Ishikawa (cell line): ENCODE data around the gene LACTB.

Experiments used
- CEBPB ChIP-seq: IDR thresholded peaks from 2 replicates; pipeline ENCODE4 v1.6.1; 2012
- CREB1 ChIP-seq: IDR thresholded peaks from 2 replicates; pipeline ENCODE4 v1.6.1; 2012; ENCODE audit warnings: low read depth
- EGR1 ChIP-seq: IDR thresholded peaks from 2 replicates; pipeline ENCODE4 v1.6.1; 2012
- EP300 ChIP-seq: IDR thresholded peaks from 2 replicates; pipeline ENCODE4 v1.6.1; 2012; ENCODE audit warnings: borderline replicate concordance
- FOXM1 ChIP-seq: IDR thresholded peaks from 2 replicates; pipeline ENCODE4 v1.6.1; 2012; ENCODE audit warnings: low read depth, borderline replicate concordance
- NFIC ChIP-seq: IDR thresholded peaks from 2 replicates; pipeline ENCODE4 v1.6.1; 2012
- RAD21 ChIP-seq: IDR thresholded peaks from 2 replicates; pipeline ENCODE4 v1.6.1; 2012; ENCODE audit warnings: low read depth
- TAF1 ChIP-seq: IDR thresholded peaks from 2 replicates; pipeline ENCODE4 v1.6.1; 2012; ENCODE audit warnings: low read depth, mild to moderate bottlenecking
- TCF12 ChIP-seq: IDR thresholded peaks from 2 replicates; pipeline ENCODE4 v1.6.1; 2012; ENCODE audit warnings: low read depth
- TEAD4 ChIP-seq: IDR thresholded peaks from 2 replicates; pipeline ENCODE4 v1.6.1; 2012
- YY1 ChIP-seq: IDR thresholded peaks from 2 replicates; pipeline ENCODE4 v1.6.1; 2012; ENCODE audit warnings: low read depth
- ZBTB7A ChIP-seq: IDR thresholded peaks from 2 replicates; pipeline ENCODE4 v1.6.1; 2012; ENCODE audit warnings: low read depth
- TF ChIP-seq, protein P1 (sequence below): IDR thresholded peaks from 2 replicates; pipeline ENCODE4 v1.6.1; 2012
- TF ChIP-seq, protein P2 (sequence below): IDR thresholded peaks from 2 replicates; pipeline ENCODE4 v1.6.1; 2012; ENCODE audit warnings: low read depth, mild to moderate bottlenecking
- TF ChIP-seq, protein P3 (sequence below): IDR thresholded peaks from 2 replicates; pipeline ENCODE4 v1.6.1; 2012

The LACTB gene

DNA sequence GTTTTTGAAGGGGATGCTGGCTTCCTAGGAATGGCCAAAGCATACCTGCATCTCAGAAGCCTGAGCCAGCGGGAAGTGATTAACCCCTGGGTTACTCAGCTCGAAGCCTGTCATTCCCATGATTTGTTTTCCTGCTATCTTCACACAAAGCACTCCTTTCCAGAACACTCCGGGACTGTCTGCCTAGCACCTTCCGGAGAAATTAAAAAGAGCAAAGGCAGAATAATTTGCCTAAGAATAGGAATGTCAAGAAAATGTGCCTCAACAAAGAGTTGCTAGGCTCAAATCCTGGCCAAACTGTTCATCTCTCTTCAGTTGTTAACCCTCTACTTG lies 45.0 kb upstream of the LACTB start:
- TF ChIP-seq TCF12 (no peak), EP300 (no peak), EGR1 (no peak), NFIC (no peak), TEAD4 (no peak), ZBTB7A (no peak)
- TF ChIP-seq, protein P1, sequence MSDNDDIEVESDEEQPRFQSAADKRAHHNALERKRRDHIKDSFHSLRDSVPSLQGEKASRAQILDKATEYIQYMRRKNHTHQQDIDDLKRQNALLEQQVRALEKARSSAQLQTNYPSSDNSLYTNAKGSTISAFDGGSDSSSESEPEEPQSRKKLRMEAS: no peak

DNA sequence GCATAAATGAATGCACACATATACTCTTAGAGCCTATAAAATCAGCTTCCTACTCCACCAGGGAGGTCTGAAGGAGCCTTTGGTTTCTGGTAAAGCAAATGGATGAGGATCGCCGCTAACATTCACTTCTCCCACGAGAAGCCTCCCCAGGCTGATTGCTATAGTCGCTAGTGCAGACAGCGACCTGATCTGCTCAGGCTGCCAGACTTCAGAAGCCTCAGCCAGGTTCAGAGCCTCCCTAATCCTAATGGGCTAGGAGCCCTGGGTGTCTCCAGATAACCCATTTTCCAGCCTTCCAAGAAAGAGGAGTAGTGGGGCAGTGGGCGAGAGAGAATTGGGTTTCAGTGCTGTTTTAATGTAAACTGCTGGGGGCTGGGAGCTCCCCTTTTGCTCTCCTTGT lies 43.7 kb upstream of the LACTB start:
- TF ChIP-seq TCF12 (no peak), EP300 (no peak), EGR1 (no peak), YY1 (no peak), ZBTB7A (no peak)
- TF ChIP-seq, protein P2, sequence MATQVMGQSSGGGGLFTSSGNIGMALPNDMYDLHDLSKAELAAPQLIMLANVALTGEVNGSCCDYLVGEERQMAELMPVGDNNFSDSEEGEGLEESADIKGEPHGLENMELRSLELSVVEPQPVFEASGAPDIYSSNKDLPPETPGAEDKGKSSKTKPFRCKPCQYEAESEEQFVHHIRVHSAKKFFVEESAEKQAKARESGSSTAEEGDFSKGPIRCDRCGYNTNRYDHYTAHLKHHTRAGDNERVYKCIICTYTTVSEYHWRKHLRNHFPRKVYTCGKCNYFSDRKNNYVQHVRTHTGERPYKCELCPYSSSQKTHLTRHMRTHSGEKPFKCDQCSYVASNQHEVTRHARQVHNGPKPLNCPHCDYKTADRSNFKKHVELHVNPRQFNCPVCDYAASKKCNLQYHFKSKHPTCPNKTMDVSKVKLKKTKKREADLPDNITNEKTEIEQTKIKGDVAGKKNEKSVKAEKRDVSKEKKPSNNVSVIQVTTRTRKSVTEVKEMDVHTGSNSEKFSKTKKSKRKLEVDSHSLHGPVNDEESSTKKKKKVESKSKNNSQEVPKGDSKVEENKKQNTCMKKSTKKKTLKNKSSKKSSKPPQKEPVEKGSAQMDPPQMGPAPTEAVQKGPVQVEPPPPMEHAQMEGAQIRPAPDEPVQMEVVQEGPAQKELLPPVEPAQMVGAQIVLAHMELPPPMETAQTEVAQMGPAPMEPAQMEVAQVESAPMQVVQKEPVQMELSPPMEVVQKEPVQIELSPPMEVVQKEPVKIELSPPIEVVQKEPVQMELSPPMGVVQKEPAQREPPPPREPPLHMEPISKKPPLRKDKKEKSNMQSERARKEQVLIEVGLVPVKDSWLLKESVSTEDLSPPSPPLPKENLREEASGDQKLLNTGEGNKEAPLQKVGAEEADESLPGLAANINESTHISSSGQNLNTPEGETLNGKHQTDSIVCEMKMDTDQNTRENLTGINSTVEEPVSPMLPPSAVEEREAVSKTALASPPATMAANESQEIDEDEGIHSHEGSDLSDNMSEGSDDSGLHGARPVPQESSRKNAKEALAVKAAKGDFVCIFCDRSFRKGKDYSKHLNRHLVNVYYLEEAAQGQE: no peak

DNA sequence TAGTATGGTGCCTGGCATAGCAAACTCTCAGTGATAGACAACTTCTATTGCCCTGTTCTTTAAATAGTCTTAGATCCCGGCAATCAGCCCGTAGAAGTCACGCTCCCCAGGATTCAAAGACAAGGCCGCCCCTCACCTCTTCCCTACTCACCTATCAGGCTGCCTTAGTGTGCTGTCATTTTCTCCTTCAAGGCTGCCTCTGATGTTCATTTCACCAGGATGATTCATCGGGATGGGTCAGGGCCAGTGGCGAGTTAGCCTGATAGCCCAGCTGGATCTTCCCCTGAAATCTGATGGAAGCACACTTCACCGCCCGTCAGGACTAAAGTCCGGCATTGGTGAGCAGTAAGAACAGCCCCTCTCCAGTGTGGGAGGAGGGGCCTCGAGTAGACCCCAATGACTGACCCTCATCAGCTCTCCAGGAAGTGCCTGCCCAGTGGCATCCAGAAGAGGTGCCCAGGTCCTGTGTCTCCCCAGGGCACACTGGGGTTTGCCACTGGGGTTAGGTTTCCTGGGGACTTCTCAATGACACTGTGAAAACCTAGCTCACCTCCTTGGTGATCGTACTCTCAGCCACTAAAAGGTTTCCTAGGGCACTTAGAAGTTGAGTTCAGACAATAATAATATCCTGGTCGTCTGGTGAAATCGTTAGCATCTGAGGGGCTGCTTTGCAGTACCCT lies 41.6 kb upstream of the LACTB start:
- TF ChIP-seq CEBPB: no peak
- no peak for TF ChIP-seq YY1
- no peak for TF ChIP-seq EP300
- TF ChIP-seq CREB1: no peak
- TF ChIP-seq TCF12: no peak
- no peak for TF ChIP-seq RAD21
- TF ChIP-seq FOXM1: no peak
- no peak for TF ChIP-seq TEAD4
- TF ChIP-seq ZBTB7A: no peak
- TF ChIP-seq NFIC: no peak
- TF ChIP-seq, protein P2: no peak
- no peak for TF ChIP-seq TAF1
- TF ChIP-seq, protein P1: no peak

DNA sequence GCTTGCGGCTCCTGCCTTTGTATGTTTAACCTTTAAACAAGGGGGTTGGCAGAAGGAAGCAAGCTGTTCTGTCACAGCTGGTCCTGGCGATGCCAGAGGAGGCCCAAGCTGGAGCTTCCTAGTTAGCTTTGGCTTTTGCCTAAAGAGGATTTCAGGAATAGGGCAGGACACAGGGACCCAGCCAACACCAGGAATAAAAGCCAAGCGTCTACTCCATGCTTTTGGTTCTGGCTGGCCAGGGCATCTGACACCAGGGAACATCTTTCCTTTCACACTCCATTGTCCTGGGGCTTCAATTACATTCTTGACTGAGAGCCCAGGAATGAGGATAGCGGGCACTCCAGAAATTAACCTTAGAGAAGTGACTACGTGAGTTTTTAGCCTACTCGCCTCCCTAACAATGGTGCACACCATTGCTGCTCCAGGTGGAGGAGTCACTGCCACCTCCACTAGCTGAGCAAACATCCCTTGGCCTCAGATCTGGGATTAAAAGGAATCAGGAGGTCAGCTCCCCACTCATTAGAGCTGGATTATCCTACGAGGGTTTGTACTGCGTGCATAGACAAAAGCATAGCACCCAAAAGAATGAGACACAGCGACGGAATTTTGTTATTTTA lies 40.9 kb upstream of the LACTB start:
- TF ChIP-seq NFIC: no peak
- TF ChIP-seq RAD21: no peak
- no peak for TF ChIP-seq ZBTB7A
- no peak for TF ChIP-seq FOXM1
- no peak for TF ChIP-seq CEBPB
- TF ChIP-seq, protein P1: no peak
- TF ChIP-seq, protein P2: no peak
- no peak for TF ChIP-seq YY1
- no peak for TF ChIP-seq TCF12
- TF ChIP-seq CREB1: no peak
- no peak for TF ChIP-seq TAF1
- no peak for TF ChIP-seq EGR1
- TF ChIP-seq EP300: no peak
- TF ChIP-seq, protein P3, sequence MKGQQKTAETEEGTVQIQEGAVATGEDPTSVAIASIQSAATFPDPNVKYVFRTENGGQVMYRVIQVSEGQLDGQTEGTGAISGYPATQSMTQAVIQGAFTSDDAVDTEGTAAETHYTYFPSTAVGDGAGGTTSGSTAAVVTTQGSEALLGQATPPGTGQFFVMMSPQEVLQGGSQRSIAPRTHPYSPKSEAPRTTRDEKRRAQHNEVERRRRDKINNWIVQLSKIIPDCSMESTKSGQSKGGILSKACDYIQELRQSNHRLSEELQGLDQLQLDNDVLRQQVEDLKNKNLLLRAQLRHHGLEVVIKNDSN: no peak
- TF ChIP-seq TEAD4: no peak

DNA sequence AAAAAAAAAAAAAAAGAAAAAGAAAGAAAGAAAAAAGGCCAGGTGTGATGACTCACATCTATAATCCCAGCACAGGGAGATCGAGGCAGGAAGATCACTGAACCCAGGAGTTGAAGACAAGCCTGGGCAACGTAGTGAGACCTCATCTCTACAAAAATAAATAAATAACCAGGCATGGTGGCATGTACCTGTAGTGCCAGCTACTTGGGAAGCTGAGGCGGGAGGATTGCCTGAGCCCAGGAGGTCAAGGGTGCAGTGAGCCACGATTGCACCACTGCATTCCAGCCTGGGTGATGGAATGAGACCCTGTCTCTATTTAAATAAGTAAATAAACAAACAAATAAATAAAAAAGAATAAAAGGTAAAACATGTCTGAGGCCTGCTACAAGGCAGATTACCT lies 39.3 kb upstream of the LACTB start:
- TF ChIP-seq ZBTB7A (no peak), RAD21 (no peak), TEAD4 (no peak), CREB1 (no peak), EP300 (no peak), NFIC (no peak), TAF1 (no peak), TCF12 (no peak), CEBPB (no peak), FOXM1 (no peak), EGR1 (no peak), YY1 (no peak)
- TF ChIP-seq, protein P1: no peak
- TF ChIP-seq, protein P3: no peak
- TF ChIP-seq, protein P2: no peak
